GM23338 (cell line): ENCODE measurements around the gene ACTG1. TPM values are rescaled to one million over a fixed set of nuclear protein-coding genes. Genes with fewer than 3 reads are reported as not detected.

Experiments used
- ATAC-seq: fragments of 200-7000 bp; cut with Tn5 transposase; 3 replicates; pipeline ENCODE4 v1.9.1; 2020
- DNase-seq: peaks from one replicate; pipeline ENCODE4 v3.0.0-alpha.2; 2015; ENCODE audit warnings: low spot score
- H2AFZ ChIP-seq: fragments of 200-600 bp; sonication (generic); 2 replicates; pipeline ENCODE4 v1.8.0; 2016; ENCODE audit warnings: antibody characterized with exemption, mild to moderate bottlenecking, moderate library complexity
- H3F3A ChIP-seq: fragments of 200-600 bp; sonication (generic); replicated peaks from 2 replicates; pipeline ENCODE4 v1.8.0; 2017; ENCODE audit warnings: antibody characterized with exemption, mixed run types, low read depth
- H3K27ac ChIP-seq: fragments of 200-600 bp; sonication (generic); 2 replicates; pipeline ENCODE4 v1.6.1; 2016; ENCODE audit warnings: low read depth
- H3K27me3 ChIP-seq: fragments of 200-600 bp; sonication (generic); 2 replicates; pipeline ENCODE4 v1.8.0; 2016; ENCODE audit warnings: mild to moderate bottlenecking, mixed run types, moderate library complexity; ENCODE audit not compliant: insufficient read depth
- H3K36me3 ChIP-seq: fragments of 200-600 bp; sonication (generic); 2 replicates; pipeline ENCODE4 v1.8.0; 2016; ENCODE audit warnings: mild to moderate bottlenecking; ENCODE audit not compliant: insufficient read depth
- H3K4me1 ChIP-seq: fragments of 200-600 bp; sonication (generic); 2 replicates; pipeline ENCODE4 v1.8.0; 2016; ENCODE audit warnings: mild to moderate bottlenecking, moderate library complexity; ENCODE audit not compliant: insufficient read depth
- H3K4me2 ChIP-seq: fragments of 200-600 bp; sonication (generic); 2 replicates; pipeline ENCODE4 v1.7.1; 2017; ENCODE audit warnings: mixed run types
- H3K4me3 ChIP-seq: fragments of 200-600 bp; sonication (generic); 2 replicates; pipeline ENCODE4 v1.6.1; 2016; ENCODE audit warnings: mixed run types
- H3K79me2 ChIP-seq: fragments of 200-600 bp; sonication (generic); replicated peaks from 2 replicates; pipeline ENCODE4 v1.8.0; 2017; ENCODE audit warnings: mild to moderate bottlenecking; ENCODE audit not compliant: insufficient read depth
- H3K9me2 ChIP-seq: fragments of 200-600 bp; sonication (generic); 2 replicates; pipeline ENCODE4 v1.8.0; 2017; ENCODE audit not compliant: insufficient read depth
- H4K20me1 ChIP-seq: fragments of 200-600 bp; sonication (generic); replicated peaks from 2 replicates; pipeline ENCODE4 v1.8.0; 2017; ENCODE audit warnings: mild to moderate bottlenecking; ENCODE audit not compliant: insufficient read depth
- H3K27ac Mint-ChIP-seq: 2 replicates; pipeline ENCODE4 v1.8.0; 2020; ENCODE audit warnings: inconsistent platforms, mild to moderate bottlenecking, moderate library complexity, mixed read lengths
- H3K27me3 Mint-ChIP-seq: 3 replicates; pipeline ENCODE4 v1.8.0; 2022; ENCODE audit warnings: low read depth, mild to moderate bottlenecking, moderate library complexity, mixed read lengths, inconsistent platforms; ENCODE audit not compliant: insufficient read depth, poor library complexity
- H3K36me3 Mint-ChIP-seq: 3 replicates; pipeline ENCODE4 v1.8.0; 2021; ENCODE audit warnings: low read depth, mild to moderate bottlenecking, inconsistent platforms, moderate library complexity, mixed read lengths
- H3K4me1 Mint-ChIP-seq: 3 replicates; pipeline ENCODE4 v1.8.0; 2020; ENCODE audit warnings: mild to moderate bottlenecking, inconsistent platforms, mixed read lengths
- H3K4me3 Mint-ChIP-seq: 3 replicates; pipeline ENCODE4 v1.8.0; 2021; ENCODE audit warnings: moderate library complexity, mild to moderate bottlenecking, inconsistent platforms, mixed read lengths
- H3K9me3 Mint-ChIP-seq: 3 replicates; pipeline ENCODE4 v1.8.0; 2020; ENCODE audit warnings: moderate library complexity, mild to moderate bottlenecking, inconsistent platforms, mixed read lengths
- NANOG ChIP-seq: IDR thresholded peaks from 2 replicates; pipeline ENCODE4 v1.6.1; 2016; ENCODE audit warnings: antibody characterized with exemption, borderline replicate concordance
- STAT1 ChIP-seq: IDR thresholded peaks from one replicate; pipeline ENCODE4 v1.6.1; 2016; ENCODE audit warnings: antibody characterized with exemption; ENCODE audit not compliant: unreplicated experiment
- ZNF462 ChIP-seq: fragments of 250-450 bp; sonication (Bioruptor Pico); IDR thresholded peaks from 2 replicates; pipeline ENCODE4 v1.5.0; 2020; ENCODE audit warnings: mild to moderate bottlenecking, moderate library complexity
- polyA plus RNA-seq: library from polyadenylated mRNA; unstranded; fragments of >200 nt; fragmentation: Nextera tagmentation; extraction: Ambion mirVana; gene quantifications from 2 replicates; pipeline ENCODE4 v1.2.1, GENCODE V29; 2016
- total RNA-seq: library from RNA; depleted of rRNA; stranded (reverse); fragments of >200 nt; shearing (Covaris generic); gene quantifications from 2 replicates; pipeline ENCODE4 v1.2.3, GENCODE V29; 2014
- TF ChIP-seq, protein P1 (sequence below), 2 experiments: fragments of 200-600 bp in 1 of 2; sonication (generic) in 1 of 2; conservative IDR thresholded peaks; 2 replicates each; pipeline versions ENCODE4 v1.5.1 to v1.6.1; 2016 to 2017; ENCODE audit warnings: antibody characterized with exemption in 2 of 2, low read depth in 2 of 2, mild to moderate bottlenecking in 2 of 2, moderate library complexity in 1 of 2

Gene ACTG1
- total and polyA plus RNA-seq, 2 experiments from 2014 or later: 1,867 to 4,739 TPM

DNA sequence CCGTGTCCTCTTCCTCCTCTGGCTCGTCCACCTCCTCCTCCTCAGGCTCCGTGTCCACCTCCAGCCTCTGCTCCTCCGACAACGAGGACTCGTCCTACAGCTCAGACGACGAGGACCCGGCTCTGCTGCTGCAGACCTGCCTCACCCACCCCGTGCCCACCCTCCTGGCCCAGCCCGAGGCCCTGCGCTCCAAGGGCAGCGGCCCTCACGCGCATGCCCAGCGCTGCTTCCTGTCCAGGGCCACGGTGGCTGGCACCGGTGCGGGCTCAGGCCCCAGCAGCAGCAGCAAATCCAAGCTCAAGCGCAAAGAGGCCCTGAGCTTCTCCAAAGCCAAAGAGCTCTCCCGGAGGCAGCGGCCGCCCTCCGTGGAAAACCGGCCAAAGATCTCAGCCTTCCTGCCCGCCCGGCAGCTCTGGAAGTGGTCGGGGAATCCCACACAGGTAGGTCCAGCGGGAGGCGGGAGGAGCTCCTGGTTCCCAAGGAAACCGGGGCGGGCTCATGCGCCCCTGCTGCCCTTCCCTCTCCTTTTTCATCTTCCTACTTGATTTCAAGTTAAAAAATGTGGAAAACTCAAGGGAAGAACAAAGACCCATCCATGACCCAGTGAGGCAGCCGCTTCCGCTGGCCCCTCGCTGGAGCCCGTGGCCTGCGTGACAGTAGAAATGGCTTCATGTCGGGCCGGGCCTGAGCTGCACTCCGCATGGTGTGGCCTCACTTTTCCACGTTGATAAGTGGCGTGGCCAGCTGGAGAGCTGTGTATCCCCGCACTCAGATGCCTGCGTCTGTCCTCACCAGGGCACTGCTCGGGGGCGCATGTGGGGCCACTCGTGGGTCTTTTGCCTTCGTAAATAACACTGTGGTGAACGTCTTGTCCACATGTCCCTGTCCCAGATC is 50.7 kb downstream of the ACTG1 start:
- no peak overlapping the region for H3K4me2 ChIP-seq
- DNase-seq (no peak), ATAC-seq (peak; percentile 31)
- no peaks in the 10 kb centered on the region for H3F3A ChIP-seq
- no peak for TF ChIP-seq STAT1
- TF ChIP-seq, protein P1, sequence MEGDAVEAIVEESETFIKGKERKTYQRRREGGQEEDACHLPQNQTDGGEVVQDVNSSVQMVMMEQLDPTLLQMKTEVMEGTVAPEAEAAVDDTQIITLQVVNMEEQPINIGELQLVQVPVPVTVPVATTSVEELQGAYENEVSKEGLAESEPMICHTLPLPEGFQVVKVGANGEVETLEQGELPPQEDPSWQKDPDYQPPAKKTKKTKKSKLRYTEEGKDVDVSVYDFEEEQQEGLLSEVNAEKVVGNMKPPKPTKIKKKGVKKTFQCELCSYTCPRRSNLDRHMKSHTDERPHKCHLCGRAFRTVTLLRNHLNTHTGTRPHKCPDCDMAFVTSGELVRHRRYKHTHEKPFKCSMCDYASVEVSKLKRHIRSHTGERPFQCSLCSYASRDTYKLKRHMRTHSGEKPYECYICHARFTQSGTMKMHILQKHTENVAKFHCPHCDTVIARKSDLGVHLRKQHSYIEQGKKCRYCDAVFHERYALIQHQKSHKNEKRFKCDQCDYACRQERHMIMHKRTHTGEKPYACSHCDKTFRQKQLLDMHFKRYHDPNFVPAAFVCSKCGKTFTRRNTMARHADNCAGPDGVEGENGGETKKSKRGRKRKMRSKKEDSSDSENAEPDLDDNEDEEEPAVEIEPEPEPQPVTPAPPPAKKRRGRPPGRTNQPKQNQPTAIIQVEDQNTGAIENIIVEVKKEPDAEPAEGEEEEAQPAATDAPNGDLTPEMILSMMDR (conservative IDR thresholded peaks at IDR 0.05; ENCODE audit: low read depth in 2 of 2): no peak
- no peak for TF ChIP-seq ZNF462 (CRISPR knock-in tag)
- no peak for TF ChIP-seq NANOG
- H3K27ac Mint-ChIP-seq: no peak overlapping the region
- no peak overlapping the region for H3K4me3 ChIP-seq
- H3K4me1 ChIP-seq: no peaks in the 10 kb centered on the region
- H3K27me3 ChIP-seq: no peaks in the 10 kb centered on the region
- peak overlapping the region; percentile 66; the same call in 1 of the 2 replicates for H2AFZ ChIP-seq
- H3K4me3 Mint-ChIP-seq: no peak overlapping the region
- H3K27ac ChIP-seq: no peak overlapping the region
- H3K79me2 ChIP-seq: no peaks in the 10 kb centered on the region
- H3K36me3 Mint-ChIP-seq: no peaks in the 10 kb centered on the region
- H3K27me3 Mint-ChIP-seq: peaks cover 8% of the 10 kb centered on the region
- H3K9me3 Mint-ChIP-seq: no peaks in the 10 kb centered on the region; the same call in 2 of the 3 replicates
- H4K20me1 ChIP-seq: no peaks in the 10 kb centered on the region
- H3K36me3 ChIP-seq: no peaks in the 10 kb centered on the region
- H3K4me1 Mint-ChIP-seq: peaks cover 5% of the 10 kb centered on the region; the same call in 2 of the 3 replicates
- H3K9me2 ChIP-seq: no peaks in the 10 kb centered on the region
